HL-60 (cell line): ENCODE measurements around the gene GRK5.

ENCODE experiments used
- CTCF ChIP-seq: IDR thresholded peaks from one replicate; pipeline ENCODE4 v1.5.1; 2011; ENCODE audit warnings: low read length, control low read depth, inconsistent platforms; ENCODE audit not compliant: insufficient read depth
- POLR2AphosphoS5 ChIP-seq: IDR thresholded peaks from 2 replicates; pipeline ENCODE4 v1.6.1; 2012; ENCODE audit warnings: low read depth
- REST ChIP-seq: IDR thresholded peaks from 2 replicates; pipeline ENCODE4 v1.6.1; 2012; ENCODE audit warnings: low read depth; ENCODE audit not compliant: insufficient replicate concordance

DNA sequence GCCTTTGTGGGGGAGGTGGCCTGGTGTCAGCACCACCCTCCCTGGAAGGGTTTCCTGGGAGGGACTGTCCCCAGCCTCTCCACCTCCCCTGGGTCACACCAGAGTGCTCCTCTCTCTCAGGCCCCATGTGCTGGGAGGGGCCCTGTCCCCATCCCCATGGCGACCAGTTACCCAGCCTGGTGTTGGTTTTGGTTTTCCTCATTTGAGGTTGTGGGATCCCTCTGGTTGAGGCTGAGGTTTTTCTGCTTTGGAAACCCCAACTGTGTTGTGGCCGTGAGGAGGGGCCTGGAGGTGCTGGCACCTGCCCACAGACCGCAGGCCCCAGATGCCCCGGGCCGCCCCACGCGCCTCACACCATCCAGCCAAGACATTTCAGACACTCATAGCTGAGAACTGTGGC lies 106.3 kb downstream of the GRK5 start:
- TF ChIP-seq CTCF (no peak), REST (no peak), POLR2AphosphoS5 (peak; percentile 99)
